ENCODE data around the gene TEAD3. TPM values are rescaled to one million over a fixed set of nuclear protein-coding genes. Genes with fewer than 3 reads are reported as not detected.
"Not testable (repeated sequence)": the region's sequence is repeated elsewhere in the genome, so short reads cannot be mapped to it uniquely, and the experiment has no call there.

TEAD3 gene
- 25.4 TPM for total RNA-seq
- long read RNA-seq, partial matches to known transcripts = 27 of 38 reads
- long read RNA-seq, other reads (novel, unspliced or antisense) = 11 of 38 reads

DNA sequence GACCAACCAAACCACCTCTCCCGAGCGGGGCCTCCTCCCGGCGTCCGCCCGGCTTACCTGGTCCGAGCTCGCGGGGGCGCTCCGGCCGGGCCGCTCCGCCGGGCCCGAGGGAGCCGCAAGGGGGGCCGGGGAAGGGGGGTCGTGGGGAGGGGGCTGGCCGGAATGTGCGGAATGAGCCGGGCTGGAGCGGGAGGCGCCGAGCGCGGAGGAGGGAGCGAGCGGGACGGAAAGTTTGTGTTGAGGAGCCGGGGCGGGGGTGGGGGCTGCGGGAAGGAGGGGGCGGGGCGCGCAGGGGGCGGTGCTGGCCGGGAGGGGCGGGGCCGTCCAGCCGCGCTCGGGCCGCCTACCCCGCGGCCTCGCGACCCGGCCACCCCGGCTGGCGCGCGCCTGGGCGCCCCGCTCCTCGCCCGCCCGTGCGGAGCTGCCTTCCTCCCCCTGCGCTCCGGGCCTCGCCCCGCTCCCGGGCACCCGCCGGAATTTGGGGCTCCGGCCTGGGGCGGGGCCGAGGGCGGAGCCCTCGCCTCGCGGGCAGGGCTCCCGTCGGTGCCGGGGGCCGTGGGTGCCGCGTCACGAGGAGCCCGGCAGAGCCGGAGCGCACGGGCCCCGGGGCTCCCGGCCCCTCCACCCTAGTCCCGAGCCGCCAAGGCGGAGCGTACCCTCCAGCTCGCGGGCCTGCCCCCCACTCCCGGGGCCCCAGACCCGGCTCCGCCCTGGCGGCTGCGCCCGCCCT lies at the start of gene TEAD3:
Gene TEAD3, minus strand, starts transcription at position 239 of the 730 bp plus-strand sequence.
- intact Hi-C loops (cut with DNase I) = no loop called here
- peak; percentile 65 for ATAC-seq (ENCODE audit: poor library complexity)

DNA sequence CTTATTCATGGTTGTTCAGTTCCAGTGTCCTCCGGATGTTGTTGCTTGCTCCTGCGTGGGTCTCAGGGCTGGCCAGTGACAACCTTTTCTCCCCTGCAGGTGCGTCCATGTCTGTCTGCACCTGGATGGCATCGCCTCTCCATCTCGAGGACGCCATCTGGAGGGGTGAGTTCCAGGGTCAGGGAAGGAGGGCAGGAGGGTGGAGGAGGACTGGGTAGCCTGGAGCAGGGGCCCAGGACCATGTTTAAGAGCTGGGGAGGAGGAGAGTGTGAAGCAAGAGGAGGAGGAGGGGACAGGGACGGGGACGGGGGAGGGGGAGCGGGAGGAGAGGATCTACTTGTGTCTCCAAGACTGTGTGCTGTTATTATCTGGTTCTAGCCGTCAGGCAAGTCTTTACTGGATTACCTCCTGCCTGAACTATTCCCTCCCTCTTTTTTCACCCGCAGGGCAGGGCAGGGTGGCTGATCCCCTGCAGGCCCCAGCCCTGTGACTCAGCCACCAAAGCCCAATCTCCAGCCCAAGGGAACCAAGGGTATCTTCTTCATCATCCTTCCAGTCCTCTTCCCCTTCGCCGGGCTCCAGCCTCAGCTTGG lies 48.0 kb upstream of the TEAD3 start:
- intact Hi-C loops (cut with DNase I) = no loop called here
- DNase-seq (no peak), ATAC-seq (ENCODE audit: poor library complexity) (no peak)

More for the DNA sequence above, at the start of gene TEAD3:
- peak; percentile 75 for DNase-seq

DNA sequence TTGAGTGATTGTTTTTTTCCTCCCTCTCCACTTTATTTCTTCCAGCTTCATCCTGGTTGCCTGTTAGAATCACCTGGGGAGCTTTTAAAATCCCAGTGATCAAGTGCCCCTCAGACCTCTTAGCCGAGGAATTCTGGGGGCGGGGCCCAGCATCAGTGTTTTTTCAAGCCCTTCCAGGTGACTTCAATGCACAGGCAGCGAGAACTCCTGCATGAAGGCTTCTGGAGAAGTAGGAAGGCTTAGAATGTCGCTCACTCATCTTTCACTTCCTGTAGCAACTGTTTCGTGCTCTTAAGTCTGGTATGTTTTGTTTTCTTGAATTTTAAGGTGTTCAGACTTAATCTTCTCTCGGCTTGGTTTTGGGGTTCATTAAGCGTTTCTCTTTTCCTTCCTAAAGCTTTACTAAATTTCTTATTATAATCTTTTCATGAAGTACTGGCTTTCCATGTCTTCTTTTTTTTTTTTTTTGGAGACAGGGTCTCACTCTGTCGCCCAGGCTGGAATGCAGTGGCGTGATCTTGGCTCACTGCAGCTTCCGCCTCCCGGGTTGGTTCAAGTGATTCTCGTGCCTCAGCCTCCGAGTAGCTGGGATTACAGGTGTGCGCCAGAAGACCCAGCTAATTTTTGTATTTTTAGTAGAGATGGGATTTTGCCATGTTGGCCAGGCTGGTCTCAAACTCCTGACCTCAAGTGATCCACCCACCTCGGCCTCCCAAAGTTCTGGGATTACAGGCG lies 46.7 kb upstream of the TEAD3 start:
- intact Hi-C loops (cut with DNase I) = no loop called here
- ATAC-seq (ENCODE audit: poor library complexity) = no peak
- DNase-seq = no peak

DNA sequence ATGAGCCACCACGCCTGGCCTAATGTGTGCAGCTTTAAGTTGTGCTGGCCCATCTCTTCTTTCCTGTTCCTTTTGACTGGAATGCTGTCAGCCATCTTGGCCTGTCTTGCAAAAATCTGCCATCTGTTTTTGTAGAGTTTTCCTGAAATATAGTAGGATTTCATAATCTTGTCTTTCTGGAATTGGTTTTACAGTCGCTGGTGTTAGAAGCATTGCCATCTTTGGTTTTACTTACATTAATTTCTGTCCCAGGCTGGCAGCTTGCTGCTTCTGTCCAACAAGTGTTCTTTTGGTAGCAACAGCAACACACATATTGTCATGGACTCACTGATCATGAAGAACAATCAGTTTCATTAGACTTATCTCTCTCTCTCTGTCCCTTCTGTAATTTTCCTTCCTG lies 45.0 kb upstream of the TEAD3 start:
- DNase-seq (no peak), ATAC-seq (ENCODE audit: poor library complexity) (no peak)
- intact Hi-C loops (cut with DNase I) = no loop called here

DNA sequence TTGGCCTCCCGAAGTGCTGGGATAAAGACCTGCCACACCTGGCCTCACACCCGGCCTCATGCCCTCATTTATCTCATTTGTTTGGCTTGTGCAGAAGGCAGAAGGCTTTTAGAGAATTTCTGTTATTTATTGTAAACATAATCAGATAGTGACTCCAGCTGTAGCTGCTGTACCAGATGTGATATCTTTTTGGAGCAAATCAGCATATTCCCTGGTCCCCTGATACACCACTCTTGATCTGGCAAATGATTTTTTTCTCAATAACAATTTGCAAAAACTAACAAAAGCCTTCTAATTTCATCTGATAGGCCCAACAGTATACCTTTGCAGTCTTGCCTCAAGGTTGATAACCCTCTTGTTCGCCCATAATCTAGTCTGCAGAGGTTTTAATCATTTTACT lies 42.3 kb upstream of the TEAD3 start:
- DNase-seq (no peak), ATAC-seq (ENCODE audit: poor library complexity) (no peak)
- intact Hi-C loops (cut with DNase I) = no loop called here

DNA sequence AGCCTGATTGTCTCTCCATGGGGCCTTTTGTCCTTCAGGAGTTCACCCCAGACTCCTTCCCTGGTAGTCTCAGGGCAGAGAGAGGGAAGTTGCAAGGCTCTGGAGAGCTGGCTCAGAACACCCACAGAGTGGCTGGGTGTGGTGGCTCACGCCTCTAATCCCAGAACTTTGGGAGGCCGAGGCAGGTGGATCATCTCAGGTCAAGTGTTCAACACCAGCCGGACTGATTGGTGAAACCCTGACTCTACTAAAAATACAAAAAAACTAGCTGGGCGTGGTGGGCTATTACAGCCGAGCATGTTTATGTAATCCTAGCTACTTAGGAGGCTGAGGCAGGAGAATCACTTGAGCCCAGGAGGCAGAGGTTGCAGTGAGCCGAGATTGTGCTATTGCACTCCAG lies 39.0 kb upstream of the TEAD3 start:
- ATAC-seq (ENCODE audit: poor library complexity); DNase-seq; intact Hi-C loops (cut with DNase I): not testable (repeated sequence)

DNA sequence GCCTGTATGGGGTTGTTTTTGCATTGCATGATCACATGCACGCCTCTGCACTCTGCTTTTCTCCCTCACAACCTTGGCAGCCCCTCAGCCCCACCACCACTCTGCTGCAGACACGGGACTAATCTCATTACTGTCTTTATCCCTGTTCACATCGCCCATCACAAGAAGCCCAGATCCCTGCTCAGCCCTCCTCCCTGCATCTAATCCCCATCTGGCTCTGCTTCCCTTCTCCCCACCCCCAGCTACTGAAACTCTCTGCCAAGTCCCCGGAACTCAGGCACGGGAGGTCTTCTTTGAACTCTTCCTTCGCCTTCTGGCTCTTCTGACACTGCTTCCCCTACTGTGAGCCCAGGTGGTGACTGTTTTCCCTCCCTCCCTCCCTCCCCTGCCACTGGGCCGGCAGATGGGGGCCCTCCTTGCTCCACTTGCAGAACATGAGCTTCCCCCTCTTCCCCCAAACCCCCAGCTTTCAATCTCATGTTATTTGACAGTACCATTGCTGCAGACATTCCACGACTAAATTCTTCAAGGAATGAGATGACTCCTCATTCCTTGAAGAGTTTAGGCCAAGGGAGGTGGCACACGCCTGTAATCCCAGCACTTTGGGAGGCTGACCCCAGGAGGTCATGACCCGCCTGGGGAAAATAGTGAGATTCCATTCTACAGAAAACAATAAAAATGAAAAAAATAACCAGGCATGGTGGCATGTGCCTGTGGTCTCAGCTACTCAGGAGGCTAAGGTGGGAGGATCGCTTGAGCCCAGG lies 37.7 kb upstream of the TEAD3 start:
- intact Hi-C loops (cut with DNase I) = no loop called here
- ATAC-seq (ENCODE audit: poor library complexity) (no peak), DNase-seq (no peak)

DNA sequence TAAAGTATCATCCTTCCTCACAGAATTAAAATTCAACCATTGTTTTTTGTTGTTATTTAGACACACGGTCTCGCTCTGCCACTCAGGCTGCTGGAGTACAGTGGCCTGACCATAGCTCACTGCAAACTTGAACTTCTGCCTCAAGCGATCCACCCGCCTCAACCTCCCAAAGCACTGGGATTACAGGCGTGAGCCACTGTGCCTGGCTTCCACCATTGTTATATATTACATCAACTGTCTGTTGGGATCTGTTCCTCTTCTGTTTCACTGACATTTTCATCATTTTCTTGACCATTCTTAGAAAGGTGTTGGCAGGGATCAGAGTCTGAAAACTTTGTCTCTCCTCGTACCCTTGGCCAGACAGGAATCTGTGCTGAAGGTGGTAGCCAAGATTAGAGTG lies 37.1 kb upstream of the TEAD3 start:
- DNase-seq (no peak), ATAC-seq (ENCODE audit: poor library complexity) (no peak)
- intact Hi-C loops (cut with DNase I) = no loop called here

DNA sequence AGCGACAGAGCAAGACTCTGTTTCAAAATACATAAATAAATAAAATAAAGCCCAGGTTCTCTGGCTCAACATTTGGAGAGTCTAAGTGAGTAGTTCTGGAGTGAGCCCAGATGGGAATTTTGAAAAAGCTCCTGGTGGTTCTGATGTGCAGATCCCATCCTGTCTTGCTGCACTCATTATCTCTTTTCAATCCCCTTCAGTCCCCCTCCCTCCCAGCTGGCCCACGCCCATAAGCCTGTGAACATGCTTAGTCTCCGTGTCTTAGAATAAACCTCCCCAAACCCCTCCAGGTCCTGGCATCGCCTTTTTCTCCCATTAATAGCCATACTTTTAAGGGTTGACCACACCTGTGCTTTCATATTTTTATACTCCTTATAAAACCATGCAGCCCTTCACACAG lies 35.2 kb upstream of the TEAD3 start:
- intact Hi-C loops (cut with DNase I) = no loop called here
- ATAC-seq (ENCODE audit: poor library complexity) = no peak
- no peak for DNase-seq

DNA sequence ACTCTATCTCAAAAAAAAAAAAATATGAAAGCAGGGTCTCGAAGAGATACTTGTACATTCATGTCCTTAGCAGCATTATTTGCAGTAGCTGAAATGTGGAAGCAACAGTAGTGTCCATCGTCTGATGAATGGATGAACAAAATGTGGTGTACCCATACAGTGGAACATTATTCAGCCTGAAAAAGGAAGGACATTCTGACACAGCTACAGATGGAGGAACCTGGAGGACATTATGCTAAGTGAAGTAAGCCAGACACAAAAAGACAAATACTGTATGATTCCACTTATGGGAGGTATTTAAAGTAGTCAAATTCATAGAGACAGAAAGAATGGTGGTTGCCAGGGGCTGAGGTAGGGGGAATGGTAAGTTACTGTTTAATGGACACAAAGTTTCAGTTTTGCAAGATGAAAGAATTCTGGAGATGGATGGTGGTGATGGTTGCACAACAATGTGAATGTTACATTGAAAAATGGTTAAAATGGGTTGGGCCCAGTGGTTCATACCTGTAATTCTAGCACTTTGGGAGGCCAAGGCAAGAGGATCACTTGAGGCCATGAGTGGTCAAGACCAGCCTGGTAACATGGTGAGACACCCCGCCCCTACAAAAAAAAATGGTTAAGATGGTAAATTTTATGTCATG lies 27.6 kb upstream of the TEAD3 start:
- intact Hi-C loops (cut with DNase I) = no loop called here
- DNase-seq = no peak
- ATAC-seq (ENCODE audit: poor library complexity) = no peak

DNA sequence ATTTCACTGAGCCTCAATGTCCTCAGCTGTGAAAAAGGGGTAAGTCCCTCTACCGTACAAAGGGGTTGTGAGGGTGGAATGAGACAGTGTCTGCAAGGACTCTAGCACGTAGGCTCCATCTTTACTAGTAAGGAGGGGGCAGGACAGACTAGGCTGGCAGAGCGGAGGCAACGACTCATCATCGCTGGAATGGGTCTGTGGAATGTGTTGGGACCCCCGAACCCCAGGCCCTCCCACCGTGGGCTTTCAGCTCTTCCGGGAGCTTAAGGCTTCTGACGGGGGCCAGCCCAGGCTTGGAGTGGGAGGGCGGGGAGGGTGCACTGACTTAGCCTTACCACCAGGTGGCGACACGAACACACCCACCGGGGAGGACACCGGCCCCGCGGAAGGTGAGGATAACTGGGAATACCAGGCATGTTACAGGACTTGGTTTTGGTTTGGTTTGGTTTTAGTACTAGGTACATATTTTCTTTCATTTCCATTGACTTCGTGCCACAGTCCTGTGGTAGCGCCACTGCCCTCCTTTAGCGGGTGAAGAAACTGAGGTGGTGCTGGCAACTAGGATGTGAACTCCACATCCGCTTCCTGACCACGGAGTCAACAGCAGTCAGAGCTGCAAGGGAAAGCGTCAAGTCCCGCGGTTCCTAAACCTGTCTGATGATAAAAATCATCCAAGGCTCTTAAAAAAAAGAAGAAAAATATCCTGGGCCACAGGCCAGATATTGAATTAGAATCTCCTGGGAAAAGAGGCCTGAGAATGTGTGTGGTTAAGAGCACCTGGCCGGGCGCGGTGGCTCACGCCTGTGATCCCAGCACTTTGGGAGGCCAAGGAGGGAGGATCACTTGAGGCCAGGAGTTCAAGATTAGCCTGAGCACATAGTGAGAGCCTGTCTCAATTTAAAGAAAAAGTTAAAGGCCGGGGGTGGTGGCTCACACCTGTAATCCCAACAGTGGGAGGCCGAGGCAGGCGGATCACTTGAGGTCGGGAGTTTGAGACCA lies 26.1 kb upstream of the TEAD3 start:
- intact Hi-C loops (cut with DNase I) = loop anchor here (2.0 kb wide), 1 partner anchor 214 kb away; the partner anchor contains the start of gene ARMC12
- DNase-seq = peak; percentile 82
- peak; percentile 95 for ATAC-seq (ENCODE audit: poor library complexity)

DNA sequence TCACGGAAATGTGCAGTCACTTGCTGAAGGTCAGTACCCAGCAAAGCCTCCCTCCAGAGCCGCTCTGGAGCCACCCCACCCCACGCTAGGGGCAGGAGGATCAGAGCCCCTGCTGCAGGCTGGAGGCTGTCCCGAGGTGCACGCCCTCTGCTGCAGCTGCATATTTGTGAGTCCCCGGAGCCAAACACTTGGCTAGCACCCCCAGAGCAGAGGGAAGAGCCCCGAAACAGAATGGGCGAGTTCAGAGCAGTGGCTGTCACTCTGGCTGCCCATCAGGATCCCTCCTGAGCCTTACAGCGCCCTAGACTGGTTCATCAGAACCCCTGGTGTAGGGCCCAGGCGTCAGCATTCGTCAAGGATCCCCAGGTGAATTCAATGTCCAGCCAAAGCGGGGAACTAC lies 25.3 kb upstream of the TEAD3 start:
- ATAC-seq (ENCODE audit: poor library complexity) (no peak), DNase-seq (no peak)
- intact Hi-C loops (cut with DNase I) = loop anchor here (2.0 kb wide), 1 partner anchor 215 kb away; the partner anchor contains the start of gene ARMC12

DNA sequence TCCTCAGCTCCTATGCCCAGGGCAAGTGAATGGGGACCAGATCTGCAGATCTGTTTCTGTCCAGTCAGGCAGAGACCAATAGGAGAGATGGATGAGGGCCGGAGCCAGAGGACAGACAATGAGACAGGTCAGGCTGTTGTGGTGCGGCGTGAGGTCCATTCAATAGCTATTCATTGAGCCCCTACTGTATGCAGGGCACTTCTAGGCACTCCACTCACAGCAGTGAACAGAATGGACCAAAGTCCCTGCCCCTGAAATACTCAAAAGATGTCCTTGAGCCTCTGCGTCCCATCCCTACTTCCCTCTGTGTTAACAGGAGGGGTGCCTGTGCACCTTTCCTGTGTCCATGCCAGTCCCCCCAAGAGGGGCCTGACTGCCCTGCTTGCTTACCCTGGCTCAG lies 24.4 kb upstream of the TEAD3 start:
- DNase-seq (no peak), ATAC-seq (ENCODE audit: poor library complexity) (no peak)
- intact Hi-C loops (cut with DNase I) = no loop called here

DNA sequence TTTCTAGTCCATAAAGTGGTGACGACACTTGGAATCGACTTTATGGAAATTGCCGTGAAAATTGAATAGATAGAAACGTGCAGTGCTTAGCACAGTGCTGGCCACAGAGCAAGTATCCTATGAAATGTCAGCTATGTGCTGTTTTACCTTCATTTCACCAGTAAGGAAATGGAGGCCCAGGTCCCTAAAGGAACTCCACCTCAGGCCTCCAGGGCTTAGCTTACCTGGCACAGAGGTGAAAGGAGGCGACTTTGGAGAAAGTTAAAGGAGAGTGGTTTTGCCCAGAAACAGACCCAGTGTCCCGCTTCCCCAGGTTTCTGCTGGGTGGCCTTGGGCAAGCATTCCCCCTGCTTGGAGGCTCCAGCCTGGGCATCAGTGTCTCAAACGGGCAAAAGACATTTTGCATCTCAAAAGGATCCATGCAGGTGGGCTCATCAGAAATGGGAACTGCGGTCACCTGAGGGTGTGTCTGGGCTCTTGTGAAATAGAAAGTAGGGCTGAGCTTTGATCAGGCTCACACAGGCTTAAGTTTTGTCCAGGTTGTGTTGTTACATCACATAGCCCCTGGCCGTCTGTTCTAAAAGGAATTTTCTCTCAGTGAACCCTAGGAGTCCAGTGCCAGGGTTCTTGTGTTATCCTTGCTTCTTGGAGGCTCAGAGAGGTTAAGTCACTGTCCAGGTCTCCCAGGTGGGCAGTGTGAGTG lies 22.6 kb upstream of the TEAD3 start:
- DNase-seq = no peak
- intact Hi-C loops (cut with DNase I) = no loop called here
- ATAC-seq (ENCODE audit: poor library complexity) = no peak

DNA sequence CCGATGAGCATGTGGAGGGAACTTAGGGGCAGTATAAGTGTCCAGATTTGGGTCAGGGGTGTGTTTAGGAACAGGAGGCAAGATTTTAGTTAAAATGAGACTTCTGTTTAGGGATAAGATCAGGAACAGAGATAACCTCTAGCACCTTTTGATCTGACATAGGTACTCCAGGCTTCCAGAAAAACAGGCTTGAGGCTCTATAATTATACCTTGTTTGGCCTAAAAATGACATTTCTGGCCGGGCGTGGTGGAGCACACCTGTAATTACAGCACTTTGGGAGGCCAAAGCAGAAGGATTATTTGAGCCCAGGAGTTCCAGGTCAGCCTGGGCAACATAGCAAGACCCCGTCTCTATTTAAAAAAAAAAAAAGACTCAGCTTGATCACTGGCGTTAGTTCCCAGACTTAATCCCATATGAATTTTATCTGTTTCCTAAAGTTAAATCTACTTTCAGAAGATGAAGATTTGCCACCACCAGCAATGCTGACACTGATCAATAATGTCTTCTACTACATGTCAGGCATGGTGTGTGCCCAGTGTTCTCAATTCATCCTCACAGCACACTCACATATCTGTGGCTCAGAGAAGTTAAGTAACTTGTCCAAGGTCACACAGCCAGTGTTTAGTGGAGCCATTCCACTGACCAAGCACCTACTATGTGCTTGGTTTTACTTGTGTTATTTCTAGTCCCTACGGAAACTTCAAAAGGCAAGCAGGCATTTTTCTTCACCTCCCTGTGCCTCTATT lies 21.9 kb upstream of the TEAD3 start:
- no peak for DNase-seq
- ATAC-seq (ENCODE audit: poor library complexity) = no peak
- intact Hi-C loops (cut with DNase I) = no loop called here

DNA sequence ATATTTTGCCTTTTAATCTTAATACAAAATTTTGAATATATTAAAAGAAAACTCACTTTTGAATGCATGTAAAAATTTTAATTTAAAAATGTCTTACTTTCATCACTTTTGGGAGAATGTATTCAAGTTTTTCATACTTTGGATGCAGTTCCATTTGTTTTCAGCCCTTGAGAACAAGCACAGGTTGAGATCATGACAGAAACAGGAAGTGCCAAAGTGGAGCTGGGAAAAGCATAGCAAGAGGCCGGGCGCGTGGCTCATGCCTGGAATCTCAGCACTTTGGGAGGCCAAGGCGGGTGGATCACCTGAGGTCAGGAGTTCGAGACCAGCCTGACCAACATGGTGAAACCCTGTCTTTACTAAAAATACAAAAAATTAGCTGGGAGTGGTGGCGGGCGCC lies 21.1 kb upstream of the TEAD3 start:
- DNase-seq; intact Hi-C loops (cut with DNase I); ATAC-seq (ENCODE audit: poor library complexity): not testable (repeated sequence)
